CD14-positive monocyte (primary cell): ENCODE measurements around the gene RNF130. TPM values are rescaled to one million over a fixed set of nuclear protein-coding genes. Genes with fewer than 3 reads are reported as not detected.

ENCODE experiments used
- DNase-seq, 3 donors: peaks; one replicate each; pipeline ENCODE4 v3.0.0-alpha.2; 2011 to 2022
- H2AFZ ChIP-seq: 2 replicates; pipeline ENCODE4 v1.6.0; 2012; ENCODE audit warnings: mild to moderate bottlenecking, low read depth, low read length, inconsistent platforms; ENCODE audit not compliant: insufficient read depth, poor library complexity, severe bottlenecking
- H3K27ac ChIP-seq, 2 donors: 1 replicate in 1 of 2; 2 replicates in 1 of 2; pipeline ENCODE4 v1.5.1; 2012 to 2013; ENCODE audit warnings: low read length in 2 of 2, control low read depth in 1 of 2, inconsistent platforms in 1 of 2, low read depth in 1 of 2, mild to moderate bottlenecking in 1 of 2
- H3K27me3 ChIP-seq, 2 donors: one replicate each; pipeline versions ENCODE4 v1.6.0 to v1.6.1; 2011 to 2013; ENCODE audit warnings: low read length in 2 of 2; ENCODE audit not compliant: control insufficient read depth in 2 of 2, insufficient read depth in 2 of 2
- H3K36me3 ChIP-seq, 2 donors: replicated peaks in 1 of 2; 1 replicate in 1 of 2; 2 replicates in 1 of 2; pipeline versions ENCODE4 v1.5.1 to v1.6.1; 2012 to 2013; ENCODE audit warnings: low read length in 2 of 2, control low read depth in 1 of 2, inconsistent platforms in 1 of 2, mild to moderate bottlenecking in 1 of 2; ENCODE audit not compliant: insufficient read depth in 2 of 2, control insufficient read depth in 1 of 2
- H3K4me1 ChIP-seq, 2 donors: 1 replicate in 1 of 2; 2 replicates in 1 of 2; pipeline versions ENCODE4 v1.5.1 to v1.6.1; 2012 to 2013; ENCODE audit warnings: low read length in 2 of 2, control low read depth in 1 of 2, inconsistent platforms in 1 of 2, mild to moderate bottlenecking in 1 of 2, moderate library complexity in 1 of 2; ENCODE audit not compliant: insufficient read depth in 2 of 2, control insufficient read depth in 1 of 2
- H3K4me2 ChIP-seq: replicated peaks from 2 replicates; pipeline ENCODE3; 2012; ENCODE audit warnings: low read length, moderate library complexity, mild to moderate bottlenecking; ENCODE audit not compliant: poor library complexity, severe bottlenecking; ENCODE audit errors: extremely low read depth
- H3K4me3 ChIP-seq, 3 experiments: fragments of 200-600 bp in 1 of 3; sonication (generic) in 1 of 3; replicated peaks in 1 of 3; 1 replicate in 2 of 3; 2 replicates in 1 of 3; pipeline ENCODE4 v1.5.1; 2011 to 2013; ENCODE audit warnings: low read length in 3 of 3, mild to moderate bottlenecking in 3 of 3, control low read depth in 2 of 3, low read depth in 2 of 3, inconsistent platforms in 1 of 3, moderate library complexity in 1 of 3
- H3K79me2 ChIP-seq: 2 replicates; pipeline ENCODE4 v1.6.0; 2012; ENCODE audit warnings: mild to moderate bottlenecking, control low read depth, inconsistent platforms, low read length, moderate library complexity; ENCODE audit not compliant: insufficient read depth
- H3K9ac ChIP-seq: 2 replicates; pipeline ENCODE4 v1.6.0; 2017; ENCODE audit warnings: low read length, mild to moderate bottlenecking; ENCODE audit not compliant: insufficient read depth, poor library complexity, severe bottlenecking
- H3K9me3 ChIP-seq, 2 donors: replicated peaks in 1 of 2; 1 replicate in 1 of 2; 2 replicates in 1 of 2; pipeline versions ENCODE4 v1.5.1 to v1.6.1; 2012 to 2013; ENCODE audit warnings: low read length in 2 of 2, control low read depth in 1 of 2; ENCODE audit not compliant: control insufficient read depth in 1 of 2, insufficient read depth in 1 of 2
- H4K20me1 ChIP-seq: 2 replicates; pipeline ENCODE4 v1.6.0; 2012; ENCODE audit warnings: mild to moderate bottlenecking, low read length, control low read depth, moderate library complexity; ENCODE audit not compliant: insufficient read depth
- H3K27ac Mint-ChIP-seq, 7 donors: one replicate each; pipeline ENCODE4 v1.8.0; 2020; ENCODE audit warnings: mild to moderate bottlenecking in 7 of 7, mixed read lengths in 7 of 7, moderate library complexity in 6 of 7, inconsistent platforms in 2 of 7
- H3K27me3 Mint-ChIP-seq, 3 donors: one replicate each; pipeline ENCODE4 v1.8.0; 2021 to 2022; ENCODE audit warnings: low read depth in 3 of 3, mild to moderate bottlenecking in 3 of 3, mixed read lengths in 3 of 3, moderate library complexity in 3 of 3, inconsistent platforms in 1 of 3
- H3K36me3 Mint-ChIP-seq, 2 donors: one replicate each; pipeline ENCODE4 v1.8.0; 2020; ENCODE audit warnings: mixed read lengths in 2 of 2, inconsistent platforms in 1 of 2, mild to moderate bottlenecking in 1 of 2
- H3K4me1 Mint-ChIP-seq: one replicate; pipeline ENCODE4 v1.8.0; 2020; ENCODE audit warnings: mild to moderate bottlenecking, mixed read lengths
- H3K4me3 Mint-ChIP-seq, 2 donors: one replicate each; pipeline ENCODE4 v1.8.0; 2020; ENCODE audit warnings: mild to moderate bottlenecking in 2 of 2, mixed read lengths in 2 of 2, moderate library complexity in 1 of 2
- H3K9me3 Mint-ChIP-seq, 7 donors: one replicate each; pipeline ENCODE4 v1.8.0; 2020 to 2022; ENCODE audit warnings: mixed read lengths in 7 of 7, mild to moderate bottlenecking in 6 of 7, moderate library complexity in 6 of 7, inconsistent platforms in 2 of 7
- WGBS: methylation state at CpG from one replicate; pipeline ENCODE4 v1.1.5; 2013; ENCODE audit warnings: missing lambda C conversion rate; ENCODE audit not compliant: insufficient coverage; 5-methylcytosine and 5-hydroxymethylcytosine counted together
- intact Hi-C, 2 donors: fragments of 100-400 bp; cut with micrococcal nuclease; formaldehyde crosslinking; loops; one replicate each; pipeline versions ENCODE4 v1.15.0 to v1.15.1; 2023
- polyA minus RNA-seq: library from RNA; depleted of rRNA, polyadenylated mRNA; stranded (reverse); fragments of >200 nt; gene quantifications from 2 replicates; pipeline ENCODE4 v1.2.3, GENCODE V29; 2012
- polyA plus RNA-seq, 3 donors: library from polyadenylated mRNA; depleted of rRNA in 1 of 3; unstranded in 2 of 3; stranded (reverse) in 1 of 3; fragments of 300-500 nt in 2 of 3; fragments of >200 nt in 1 of 3; fragmentation: Illumina TruSeq in 2 of 3; gene quantifications; 1 replicate in 2 of 3; 2 replicates in 1 of 3; pipeline ENCODE4 v1.2.3, GENCODE V29; 2012 to 2021
- total RNA-seq, 12 experiments: library from RNA in 1 of 12; stranded (reverse) in 1 of 12; fragments of 120-200 nt in 1 of 12; gene quantifications; one replicate each; pipeline ENCODE4 v1.2.4 and lab custom pipeline; 2013 to 2026; ENCODE audit warnings: mixed read lengths in 6 of 12, inconsistent platforms in 1 of 12
- TF ChIP-seq, protein P1 (sequence below): fragments of 200-600 bp; IDR thresholded peaks from one replicate; pipeline ENCODE4 v1.8.0; 2022; ENCODE audit warnings: antibody characterized with exemption, mild to moderate bottlenecking

Gene RNF130, protein sequence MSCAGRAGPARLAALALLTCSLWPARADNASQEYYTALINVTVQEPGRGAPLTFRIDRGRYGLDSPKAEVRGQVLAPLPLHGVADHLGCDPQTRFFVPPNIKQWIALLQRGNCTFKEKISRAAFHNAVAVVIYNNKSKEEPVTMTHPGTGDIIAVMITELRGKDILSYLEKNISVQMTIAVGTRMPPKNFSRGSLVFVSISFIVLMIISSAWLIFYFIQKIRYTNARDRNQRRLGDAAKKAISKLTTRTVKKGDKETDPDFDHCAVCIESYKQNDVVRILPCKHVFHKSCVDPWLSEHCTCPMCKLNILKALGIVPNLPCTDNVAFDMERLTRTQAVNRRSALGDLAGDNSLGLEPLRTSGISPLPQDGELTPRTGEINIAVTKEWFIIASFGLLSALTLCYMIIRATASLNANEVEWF
- total RNA-seq (2013) = 406 TPM
- polyA plus RNA-seq (100 to 1,000 TPM; 294 to 439 (median 376) TPM), polyA minus RNA-seq (110 and 185 TPM in 2 replicates), total RNA-seq (lab: John Stamatoyannopoulos, UW) (65.0 to 451 (median 348) reads per million in 11 experiments)

DNA sequence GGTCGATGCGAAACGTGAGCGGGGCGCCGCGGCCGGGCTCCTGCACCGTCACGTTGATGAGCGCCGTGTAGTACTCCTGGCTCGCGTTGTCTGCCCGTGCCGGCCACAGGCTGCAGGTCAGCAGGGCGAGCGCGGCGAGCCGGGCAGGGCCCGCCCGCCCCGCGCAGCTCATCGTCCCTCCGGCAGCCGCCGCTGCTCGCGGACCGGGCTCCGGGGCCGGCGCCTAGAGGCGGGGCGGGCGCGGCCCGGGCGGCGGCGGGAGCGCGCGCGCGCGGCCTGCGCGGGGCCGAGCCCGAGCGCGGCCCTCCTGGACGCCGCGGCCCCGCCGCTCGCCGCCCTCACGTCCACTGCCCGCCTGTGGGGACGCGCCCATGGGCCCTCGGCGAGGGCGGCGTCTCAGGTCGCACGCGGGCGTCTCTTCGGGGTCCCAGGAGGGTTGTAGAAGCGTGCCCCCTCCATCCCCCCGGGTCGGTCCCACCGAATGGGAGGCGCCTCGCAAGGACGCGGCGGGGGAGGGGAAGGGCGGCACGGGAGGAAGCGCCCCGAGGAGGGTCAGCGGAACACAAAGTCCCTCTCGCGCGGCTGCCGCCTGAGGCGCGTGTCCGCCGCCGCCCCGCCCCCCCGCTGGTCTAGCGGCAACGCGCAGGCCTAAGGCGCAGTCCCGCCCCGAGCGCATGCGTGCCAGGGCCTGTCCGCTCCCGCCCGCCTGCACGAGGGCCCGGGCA, at the start of gene RNF130:
Gene RNF130 (minus strand): TSS at position 229 of the 725 bp plus-strand sequence. CDS start 57 bp downstream, at position 172.
- H2AFZ ChIP-seq = peak within 1 kb of the TSS; percentile 77
- peaks cover 44% of the 10 kb centered on the region for H4K20me1 ChIP-seq
- no peaks in the 10 kb centered on the region for H3K36me3 ChIP-seq
- Mint-ChIP-seq H3K4me1 (peaks cover 39% of the 10 kb centered on the region), H3K36me3 (no peaks in the 10 kb centered on the region), H3K9me3 (peaks cover 2 to 11% (median 6%) of the 10 kb centered on the region in 7 donors), H3K27me3 (peaks cover 3 to 5% (median 5%) of the 10 kb centered on the region in 3 donors), H3K4me3 (peak within 1 kb of the TSS; percentile 92 to 98), H3K27ac (peak within 1 kb of the TSS; percentile 93 to 97 (median 96))
- no peaks in the 10 kb centered on the region for H3K27me3 ChIP-seq
- H3K4me2 ChIP-seq = peak within 1 kb of the TSS; percentile 87
- intact Hi-C loops = loop anchor here in 1 of 2 donors (2.0 to 5.0 kb wide), 2 partner anchors 37 to 49 kb away; no protein-coding TSS in a partner anchor
- peaks cover 0 to 9% of the 10 kb centered on the region in 2 donors for H3K9me3 ChIP-seq
- peak; percentile 93 to 95 (median 93) for DNase-seq
- peak within 1 kb of the TSS; percentile 92 to 93 for H3K27ac ChIP-seq
- peaks cover 52% of the 10 kb centered on the region for H3K79me2 ChIP-seq
- H3K9ac ChIP-seq = peak within 1 kb of the TSS; percentile 94
- TF ChIP-seq, protein P1, sequence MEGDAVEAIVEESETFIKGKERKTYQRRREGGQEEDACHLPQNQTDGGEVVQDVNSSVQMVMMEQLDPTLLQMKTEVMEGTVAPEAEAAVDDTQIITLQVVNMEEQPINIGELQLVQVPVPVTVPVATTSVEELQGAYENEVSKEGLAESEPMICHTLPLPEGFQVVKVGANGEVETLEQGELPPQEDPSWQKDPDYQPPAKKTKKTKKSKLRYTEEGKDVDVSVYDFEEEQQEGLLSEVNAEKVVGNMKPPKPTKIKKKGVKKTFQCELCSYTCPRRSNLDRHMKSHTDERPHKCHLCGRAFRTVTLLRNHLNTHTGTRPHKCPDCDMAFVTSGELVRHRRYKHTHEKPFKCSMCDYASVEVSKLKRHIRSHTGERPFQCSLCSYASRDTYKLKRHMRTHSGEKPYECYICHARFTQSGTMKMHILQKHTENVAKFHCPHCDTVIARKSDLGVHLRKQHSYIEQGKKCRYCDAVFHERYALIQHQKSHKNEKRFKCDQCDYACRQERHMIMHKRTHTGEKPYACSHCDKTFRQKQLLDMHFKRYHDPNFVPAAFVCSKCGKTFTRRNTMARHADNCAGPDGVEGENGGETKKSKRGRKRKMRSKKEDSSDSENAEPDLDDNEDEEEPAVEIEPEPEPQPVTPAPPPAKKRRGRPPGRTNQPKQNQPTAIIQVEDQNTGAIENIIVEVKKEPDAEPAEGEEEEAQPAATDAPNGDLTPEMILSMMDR = no peak
- H3K4me3 ChIP-seq = peak within 1 kb of the TSS; percentile 75 to 82 (median 82)
- peaks cover 42 to 45% of the 10 kb centered on the region in 2 donors for H3K4me1 ChIP-seq
- under 1% methylated on average over 113 of the region's 113 CpGs for WGBS
